GM03348 (cell line): ENCODE data around the gene MAN1A2.

ENCODE experiments used
- DNase-seq: peaks from one replicate; pipeline ENCODE4 v3.0.0; 2012; ENCODE audit warnings: low spot score

MAN1A2 gene

GRCh38 chr1:117575586-117576225 lies 208.5 kb downstream of the MAN1A2 start:
- DNase-seq = no peak

GRCh38 chr1:117576236-117576635 lies 209.0 kb downstream of the MAN1A2 start:
- no peak for DNase-seq

GRCh38 chr1:117577191-117577885 lies 210.1 kb downstream of the MAN1A2 start:
- no peak for DNase-seq

DNA sequence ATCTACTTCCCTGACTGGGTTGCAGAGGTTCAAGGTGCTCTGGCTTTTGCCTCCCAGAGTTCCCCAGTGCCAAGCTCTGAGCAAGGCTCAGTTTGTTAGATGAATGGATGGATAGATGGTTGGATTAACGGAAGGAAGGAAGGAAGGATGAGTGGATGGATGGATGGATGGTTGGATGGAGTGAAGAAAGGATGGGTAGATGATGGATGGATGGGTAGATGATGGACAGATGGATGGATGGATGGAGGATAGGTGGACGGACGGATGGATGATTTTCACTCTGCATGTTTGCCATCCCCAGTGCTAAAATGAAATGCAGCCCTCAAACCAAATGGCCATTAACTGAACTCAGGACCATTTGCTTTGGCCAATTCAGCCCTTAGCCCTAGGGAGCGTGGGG lies 211.2 kb downstream of the MAN1A2 start:
- no peak for DNase-seq
